NCI-H2081 treated with DMSO at 0.1 percent for 48 hours (cell line): ENCODE data around the gene MEGF9.

ENCODE experiments used
- DNase-seq: peaks from one replicate; lab custom pipeline; 2025; lab: John Stamatoyannopoulos, UW

MEGF9 gene

GRCh38 chr9:120702075-120702474 lies 12.2 kb downstream of the MEGF9 start:
- DNase-seq, result no peak

GRCh38 chr9:120701248-120701647 lies 13.0 kb downstream of the MEGF9 start:
- DNase-seq, result no peak

GRCh38 chr9:120698766-120699165 lies 15.5 kb downstream of the MEGF9 start:
- no peak for DNase-seq

GRCh38 chr9:120697448-120697847 lies 16.8 kb downstream of the MEGF9 start:
- no peak for DNase-seq

GRCh38 chr9:120696551-120697230 lies 17.6 kb downstream of the MEGF9 start:
- DNase-seq, result no peak

GRCh38 chr9:120694559-120694958 lies 19.7 kb downstream of the MEGF9 start:
- no peak for DNase-seq

- DNase-seq, result no peak
Observed at GRCh38 chr9:120693700-120694008, 20.6 kb downstream of the MEGF9 start.

- no peak for DNase-seq
Observed at GRCh38 chr9:120692901-120693699, 21.2 kb downstream of the MEGF9 start.

GRCh38 chr9:120690372-120690771 lies 23.9 kb downstream of the MEGF9 start:
- DNase-seq, result no peak

- DNase-seq, result no peak
Observed at GRCh38 chr9:120689860-120690259, 24.4 kb downstream of the MEGF9 start.

- DNase-seq, result no peak
Observed at GRCh38 chr9:120688758-120689157, 25.5 kb downstream of the MEGF9 start.

GRCh38 chr9:120683150-120683549 lies 31.1 kb downstream of the MEGF9 start:
- no peak for DNase-seq

GRCh38 chr9:120681121-120681520 lies 33.1 kb downstream of the MEGF9 start:
- DNase-seq, result no peak

- DNase-seq, result no peak
Observed at GRCh38 chr9:120680579-120680978, 33.7 kb downstream of the MEGF9 start.

GRCh38 chr9:120680161-120680560 lies 34.1 kb downstream of the MEGF9 start:
- DNase-seq, result no peak

- no peak for DNase-seq
Observed at GRCh38 chr9:120677965-120678364, 36.3 kb downstream of the MEGF9 start.

GRCh38 chr9:120676767-120677402 lies 37.4 kb downstream of the MEGF9 start:
- no peak for DNase-seq

- DNase-seq, result no peak
Observed at GRCh38 chr9:120668399-120668798, 45.9 kb downstream of the MEGF9 start.

- no peak for DNase-seq
Observed at GRCh38 chr9:120663950-120664349, 50.3 kb downstream of the MEGF9 start.

GRCh38 chr9:120663380-120663779 lies 50.9 kb downstream of the MEGF9 start:
- no peak for DNase-seq

GRCh38 chr9:120662513-120662912 lies 51.8 kb downstream of the MEGF9 start:
- no peak for DNase-seq

- DNase-seq, result no peak
Observed at GRCh38 chr9:120659676-120660075, 54.6 kb downstream of the MEGF9 start.

GRCh38 chr9:120659209-120659608 lies 55.1 kb downstream of the MEGF9 start:
- no peak for DNase-seq
